Measurements from ENCODE around the gene CANT1. TPM values are rescaled to one million over a fixed set of nuclear protein-coding genes. Genes with fewer than 3 reads are reported as not detected.

The CANT1 gene
- total RNA-seq, 1 donor from 2014 or later, result 72.1 TPM

- Histone ChIP-seq H3K4me3 (ENCODE audit: insufficient read depth, low read depth, low read length) (peak overlapping the region; percentile 53), H3K79me2 (ENCODE audit: insufficient read depth, low read length) (no peaks in the 10 kb centered on the region), H3K4me1 (ENCODE audit: insufficient read depth, low read length) (peaks cover 13% of the 10 kb centered on the region), H3K4me2 (ENCODE audit: low read length) (peak overlapping the region; percentile 83), H3K36me3 (ENCODE audit: insufficient read depth, low read length) (no peaks in the 10 kb centered on the region), H4K20me1 (ENCODE audit: insufficient read depth, low read length) (peaks cover under 1% of the 10 kb centered on the region), H2AFZ (ENCODE audit: low read depth, low read length) (no peak overlapping the region), H3K9ac (ENCODE audit: low read length) (peak overlapping the region; percentile 12), H3K27ac (ENCODE audit: low read depth, low read length) (no peak overlapping the region), H3K9me3 (ENCODE audit: insufficient read depth, low read depth, low read length) (no peaks in the 10 kb centered on the region), H3K27me3 (ENCODE audit: insufficient read depth, low read length) (no peaks in the 10 kb centered on the region)
- peak overlapping the region; percentile 81 for H3K27ac Mint-ChIP-seq (ENCODE audit: unreplicated experiment)
- H3K27me3 Mint-ChIP-seq (ENCODE audit: low read depth, unreplicated experiment), result no peaks in the 10 kb centered on the region
- H3K9me3 Mint-ChIP-seq (ENCODE audit: unreplicated experiment), result no peaks in the 10 kb centered on the region
- H3K4me1 Mint-ChIP-seq (ENCODE audit: low read depth, unreplicated experiment), result peaks cover 8% of the 10 kb centered on the region
- FAIRE-seq (no peak), DNase-seq (ENCODE audit: low read depth) (peak; percentile 12)
- TF ChIP-seq, protein P1, sequence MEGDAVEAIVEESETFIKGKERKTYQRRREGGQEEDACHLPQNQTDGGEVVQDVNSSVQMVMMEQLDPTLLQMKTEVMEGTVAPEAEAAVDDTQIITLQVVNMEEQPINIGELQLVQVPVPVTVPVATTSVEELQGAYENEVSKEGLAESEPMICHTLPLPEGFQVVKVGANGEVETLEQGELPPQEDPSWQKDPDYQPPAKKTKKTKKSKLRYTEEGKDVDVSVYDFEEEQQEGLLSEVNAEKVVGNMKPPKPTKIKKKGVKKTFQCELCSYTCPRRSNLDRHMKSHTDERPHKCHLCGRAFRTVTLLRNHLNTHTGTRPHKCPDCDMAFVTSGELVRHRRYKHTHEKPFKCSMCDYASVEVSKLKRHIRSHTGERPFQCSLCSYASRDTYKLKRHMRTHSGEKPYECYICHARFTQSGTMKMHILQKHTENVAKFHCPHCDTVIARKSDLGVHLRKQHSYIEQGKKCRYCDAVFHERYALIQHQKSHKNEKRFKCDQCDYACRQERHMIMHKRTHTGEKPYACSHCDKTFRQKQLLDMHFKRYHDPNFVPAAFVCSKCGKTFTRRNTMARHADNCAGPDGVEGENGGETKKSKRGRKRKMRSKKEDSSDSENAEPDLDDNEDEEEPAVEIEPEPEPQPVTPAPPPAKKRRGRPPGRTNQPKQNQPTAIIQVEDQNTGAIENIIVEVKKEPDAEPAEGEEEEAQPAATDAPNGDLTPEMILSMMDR (IDR thresholded peaks at IDR 0.05; ENCODE audit: insufficient read depth, low read depth, low read length), result no peak
- no peak for TF ChIP-seq EZH2 (IDR thresholded peaks at IDR 0.05; ENCODE audit: insufficient read depth, low read length)
- peak overlapping the region; percentile 62 for H3K4me3 Mint-ChIP-seq (ENCODE audit: unreplicated experiment)
- H3K36me3 Mint-ChIP-seq (ENCODE audit: low read depth, unreplicated experiment), result peaks cover 7% of the 10 kb centered on the region
Measured at GRCh38 chr17:78986048-78986648, 23.4 kb downstream of the CANT1 start.

DNA sequence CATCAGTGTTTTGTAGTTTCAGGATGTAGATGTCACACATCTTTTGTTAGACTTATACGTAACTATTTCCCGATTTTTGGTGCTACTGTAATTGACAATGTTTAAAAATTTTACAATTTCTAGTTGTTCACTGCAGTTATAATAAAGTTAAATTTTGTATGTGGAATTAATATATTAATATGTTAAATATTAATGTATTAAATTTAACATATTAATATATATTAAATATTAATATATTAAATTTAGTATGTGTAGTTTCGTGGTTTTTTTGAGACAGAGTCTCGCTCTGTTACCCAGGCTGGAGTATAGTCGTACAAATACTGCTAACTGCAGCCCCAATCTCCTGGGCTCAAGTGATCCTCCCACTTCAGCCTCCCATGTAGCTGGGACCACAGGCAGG lies 24.2 kb downstream of the CANT1 start:
- H3K4me2 ChIP-seq (ENCODE audit: low read length), result no peak overlapping the region

More for the DNA sequence above, 24.2 kb downstream of the CANT1 start:
- Mint-ChIP-seq H3K9me3 (ENCODE audit: unreplicated experiment) (no peaks in the 10 kb centered on the region), H3K27me3 (ENCODE audit: low read depth, unreplicated experiment) (no peaks in the 10 kb centered on the region), H3K36me3 (ENCODE audit: low read depth, unreplicated experiment) (peaks cover 1% of the 10 kb centered on the region), H3K4me3 (ENCODE audit: unreplicated experiment) (no peak overlapping the region), H3K4me1 (ENCODE audit: low read depth, unreplicated experiment) (peaks cover 8% of the 10 kb centered on the region), H3K27ac (ENCODE audit: unreplicated experiment) (no peak overlapping the region)
- no peak overlapping the region for H2AFZ ChIP-seq (ENCODE audit: low read depth, low read length)
- FAIRE-seq (no peak), DNase-seq (ENCODE audit: low read depth) (no peak)
- H3K36me3 ChIP-seq (ENCODE audit: insufficient read depth, low read length), result no peaks in the 10 kb centered on the region
- H3K4me3 ChIP-seq (ENCODE audit: insufficient read depth, low read depth, low read length), result no peak overlapping the region
- H3K4me1 ChIP-seq (ENCODE audit: insufficient read depth, low read length), result peaks cover 13% of the 10 kb centered on the region
- no peaks in the 10 kb centered on the region for H4K20me1 ChIP-seq (ENCODE audit: insufficient read depth, low read length)
- H3K9ac ChIP-seq (ENCODE audit: low read length), result no peak overlapping the region
- no peaks in the 10 kb centered on the region for H3K9me3 ChIP-seq (ENCODE audit: insufficient read depth, low read depth, low read length)
- TF ChIP-seq EZH2 (IDR thresholded peaks at IDR 0.05; ENCODE audit: insufficient read depth, low read length), result no peak
- TF ChIP-seq, protein P1 (IDR thresholded peaks at IDR 0.05; ENCODE audit: insufficient read depth, low read depth, low read length), result no peak
- no peak overlapping the region for H3K27ac ChIP-seq (ENCODE audit: low read depth, low read length)
- H3K79me2 ChIP-seq (ENCODE audit: insufficient read depth, low read length), result no peaks in the 10 kb centered on the region
- H3K27me3 ChIP-seq (ENCODE audit: insufficient read depth, low read length), result no peaks in the 10 kb centered on the region

All from astrocyte (in vitro differentiated cells and primary cell).